GM12864 (cell line): ENCODE data around the gene MSRB3.

Experiments
- DNase-seq: peaks from one replicate; pipeline ENCODE4 v3.0.0-alpha.2; 2011; ENCODE audit warnings: low read depth
- H3K4me3 ChIP-seq: 2 replicates; pipeline ENCODE4 v1.5.1; 2011; ENCODE audit warnings: mild to moderate bottlenecking, low read depth, low read length, control low read depth
- CTCF ChIP-seq: IDR thresholded peaks from 2 replicates; pipeline ENCODE4 v1.5.1; 2011; ENCODE audit warnings: low read depth, mild to moderate bottlenecking, moderate library complexity, low read length, control low read depth, inconsistent platforms; ENCODE audit errors: missing control alignments

Gene MSRB3

GRCh38 chr12:65497660-65498059 lies 219.2 kb downstream of the MSRB3 start:
- no peak for TF ChIP-seq CTCF
- no peak for DNase-seq

GRCh38 chr12:65499167-65499566 lies 220.7 kb downstream of the MSRB3 start:
- TF ChIP-seq CTCF = no peak
- H3K4me3 ChIP-seq = no peak overlapping the region

More at GRCh38 chr12:65497660-65498059, 219.2 kb downstream of the MSRB3 start:
- H3K4me3 ChIP-seq = no peak overlapping the region

GRCh38 chr12:65500091-65500900 lies 221.8 kb downstream of the MSRB3 start:
- no peak overlapping the region for H3K4me3 ChIP-seq
- TF ChIP-seq CTCF = no peak
- no peak for DNase-seq

More at GRCh38 chr12:65499167-65499566, 220.7 kb downstream of the MSRB3 start:
- DNase-seq = no peak

GRCh38 chr12:65501093-65501621 lies 222.7 kb downstream of the MSRB3 start:
- DNase-seq = no peak
- no peak for TF ChIP-seq CTCF
- no peak overlapping the region for H3K4me3 ChIP-seq

- DNase-seq = no peak
- TF ChIP-seq CTCF = no peak
- no peak overlapping the region for H3K4me3 ChIP-seq
Measured at GRCh38 chr12:65501935-65502334, 223.5 kb downstream of the MSRB3 start.

GRCh38 chr12:65504417-65504816 lies 225.9 kb downstream of the MSRB3 start:
- H3K4me3 ChIP-seq = no peak overlapping the region
- no peak for DNase-seq
- TF ChIP-seq CTCF = no peak
